Activated CD8-positive, alpha-beta T cell treated with anti-CD3 and anti-CD28 coated beads for 36 hours (primary cell): ENCODE measurements around the gene HOXD3. TPM values are rescaled to one million over a fixed set of nuclear protein-coding genes. Genes with fewer than 3 reads are reported as not detected.

Source experiments
- ATAC-seq: fragments of 200-7000 bp; cut with Tn5 transposase; one replicate; pipeline ENCODE4 v1.10.0; 2021; ENCODE audit warnings: mild to moderate bottlenecking, moderate library complexity
- CTCF ChIA-PET: fragments of 350-600 bp; sonication (Branson Sonifier 250); formaldehyde crosslinking; loops from one replicate; lab custom pipeline; 2021; ENCODE audit warnings: antibody characterized with exemption; lab: Charles Lee
- POLR2A ChIA-PET: fragments of 350-600 bp; sonication (Branson Sonifier 250); formaldehyde crosslinking; loops from one replicate; lab custom pipeline; 2021; ENCODE audit warnings: antibody characterized with exemption; lab: Charles Lee
- DNase-seq: peaks from one replicate; pipeline ENCODE4 v3.0.0-alpha.2; 2020
- H3K27ac Mint-ChIP-seq: one replicate; pipeline ENCODE4 v1.8.0; 2021; ENCODE audit warnings: mild to moderate bottlenecking, mixed read lengths
- H3K27me3 Mint-ChIP-seq: one replicate; pipeline ENCODE4 v1.8.0; 2021; ENCODE audit warnings: mixed read lengths
- H3K36me3 Mint-ChIP-seq: one replicate; pipeline ENCODE4 v1.8.0; 2021; ENCODE audit warnings: low read depth, mixed read lengths
- H3K4me1 Mint-ChIP-seq: one replicate; pipeline ENCODE4 v1.8.0; 2021; ENCODE audit warnings: low read depth, mixed read lengths
- H3K4me3 Mint-ChIP-seq: one replicate; pipeline ENCODE4 v1.8.0; 2021; ENCODE audit warnings: mild to moderate bottlenecking, moderate library complexity, mixed read lengths
- H3K9me3 Mint-ChIP-seq: one replicate; pipeline ENCODE4 v1.8.0; 2021; ENCODE audit warnings: mixed read lengths
- intact Hi-C: fragments of 100-400 bp; cut with micrococcal nuclease; formaldehyde crosslinking; loops from one replicate; pipeline ENCODE4 v1.10.0; 2022
- total RNA-seq, 2 experiments: library from RNA; stranded (reverse); gene quantifications; one replicate each; pipeline ENCODE4 v1.2.3, GENCODE V29; 2021
- TF ChIP-seq, protein P1 (sequence below): fragments of 200-600 bp; IDR thresholded peaks from one replicate; pipeline ENCODE4 v1.8.0; 2022; ENCODE audit warnings: antibody characterized with exemption, mild to moderate bottlenecking

The HOXD3 gene
- total RNA-seq, 2 experiments from 2014 or later: not detected

DNA sequence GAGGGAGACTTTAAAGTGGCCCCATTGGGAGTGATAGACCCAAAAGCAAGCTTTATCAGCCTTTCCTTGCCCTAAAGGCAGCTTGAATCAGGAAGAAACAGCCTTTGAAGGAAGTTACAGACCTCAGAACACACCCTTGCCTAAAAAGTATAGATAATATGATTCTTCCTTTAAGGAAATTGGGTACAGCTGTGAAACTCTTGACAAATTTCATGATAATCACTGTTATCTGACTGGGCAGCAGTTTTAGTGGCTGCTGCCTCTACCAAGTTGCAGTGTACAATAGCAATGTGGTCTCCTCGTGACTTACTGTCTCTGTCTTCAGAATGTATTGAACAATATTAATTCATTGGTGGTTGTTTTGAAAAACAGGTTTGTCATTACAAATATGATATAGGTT is 48.0 kb downstream of the HOXD3 start:
- CTCF ChIA-PET: interaction anchor here (1.5 kb wide), 1 partner anchor 250 kb away, joined by 3 read pairs; no protein-coding TSS in a partner anchor
- TF ChIP-seq, protein P1, sequence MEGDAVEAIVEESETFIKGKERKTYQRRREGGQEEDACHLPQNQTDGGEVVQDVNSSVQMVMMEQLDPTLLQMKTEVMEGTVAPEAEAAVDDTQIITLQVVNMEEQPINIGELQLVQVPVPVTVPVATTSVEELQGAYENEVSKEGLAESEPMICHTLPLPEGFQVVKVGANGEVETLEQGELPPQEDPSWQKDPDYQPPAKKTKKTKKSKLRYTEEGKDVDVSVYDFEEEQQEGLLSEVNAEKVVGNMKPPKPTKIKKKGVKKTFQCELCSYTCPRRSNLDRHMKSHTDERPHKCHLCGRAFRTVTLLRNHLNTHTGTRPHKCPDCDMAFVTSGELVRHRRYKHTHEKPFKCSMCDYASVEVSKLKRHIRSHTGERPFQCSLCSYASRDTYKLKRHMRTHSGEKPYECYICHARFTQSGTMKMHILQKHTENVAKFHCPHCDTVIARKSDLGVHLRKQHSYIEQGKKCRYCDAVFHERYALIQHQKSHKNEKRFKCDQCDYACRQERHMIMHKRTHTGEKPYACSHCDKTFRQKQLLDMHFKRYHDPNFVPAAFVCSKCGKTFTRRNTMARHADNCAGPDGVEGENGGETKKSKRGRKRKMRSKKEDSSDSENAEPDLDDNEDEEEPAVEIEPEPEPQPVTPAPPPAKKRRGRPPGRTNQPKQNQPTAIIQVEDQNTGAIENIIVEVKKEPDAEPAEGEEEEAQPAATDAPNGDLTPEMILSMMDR: no peak
- no peaks in the 10 kb centered on the region for H3K9me3 Mint-ChIP-seq
- H3K27ac Mint-ChIP-seq: no peak overlapping the region
- no peak for DNase-seq
- H3K4me3 Mint-ChIP-seq: no peak overlapping the region
- no peaks in the 10 kb centered on the region for H3K4me1 Mint-ChIP-seq
- no peaks in the 10 kb centered on the region for H3K36me3 Mint-ChIP-seq
- peaks cover 22% of the 10 kb centered on the region for H3K27me3 Mint-ChIP-seq
- intact Hi-C loops: no loop called here
- no peak for ATAC-seq
- POLR2A ChIA-PET: no interaction called here

DNA sequence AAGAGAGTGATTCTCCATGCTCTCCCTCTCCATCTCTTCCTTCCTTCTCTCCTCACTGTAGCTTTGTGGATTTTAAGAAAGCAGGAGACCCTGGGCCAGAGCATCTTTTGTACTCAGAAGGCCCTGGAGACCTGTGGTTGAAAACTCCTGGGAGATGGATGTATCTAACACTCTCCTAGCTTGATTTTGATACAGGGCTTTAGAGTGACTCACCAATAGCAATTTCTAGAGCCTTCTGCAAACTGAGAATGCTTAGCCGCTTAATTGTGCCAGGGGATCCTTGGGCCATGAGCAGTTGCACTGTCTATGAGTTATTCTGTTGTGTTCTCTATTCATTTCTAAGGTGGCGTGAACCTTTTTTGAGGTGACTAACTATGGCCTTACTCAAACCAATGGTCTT is 49.0 kb downstream of the HOXD3 start:
- intact Hi-C loops: no loop called here
- H3K4me1 Mint-ChIP-seq: no peaks in the 10 kb centered on the region
- DNase-seq: no peak
- no peak overlapping the region for H3K4me3 Mint-ChIP-seq
- H3K36me3 Mint-ChIP-seq: no peaks in the 10 kb centered on the region
- ChIA-PET POLR2A (no interaction called here), CTCF (no interaction called here)
- TF ChIP-seq, protein P1: no peak
- H3K27ac Mint-ChIP-seq: no peak overlapping the region
- ATAC-seq: no peak
- peaks cover 25% of the 10 kb centered on the region for H3K27me3 Mint-ChIP-seq
- H3K9me3 Mint-ChIP-seq: no peaks in the 10 kb centered on the region

DNA sequence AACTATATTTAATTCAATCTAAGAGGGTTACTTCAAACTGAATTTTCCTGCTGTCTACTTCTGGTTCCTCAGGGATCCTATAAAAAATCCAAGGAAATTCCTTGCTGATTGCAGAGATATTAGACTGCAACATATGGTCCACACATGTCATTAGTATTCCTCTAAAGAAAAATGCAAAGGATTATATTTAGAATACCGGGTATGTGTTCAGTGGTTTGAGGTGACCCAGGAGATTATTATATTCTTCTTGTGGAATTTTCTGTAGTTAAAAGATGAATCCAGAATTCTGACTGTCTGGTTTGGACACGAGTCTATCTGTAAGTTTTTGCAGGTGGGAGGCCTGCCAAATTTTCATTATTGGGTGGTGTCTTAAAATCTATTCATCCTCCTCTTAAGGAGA is 49.6 kb downstream of the HOXD3 start:
- TF ChIP-seq, protein P1: no peak
- CTCF ChIA-PET: no interaction called here
- Mint-ChIP-seq H3K4me1 (no peaks in the 10 kb centered on the region), H3K27me3 (peaks cover 29% of the 10 kb centered on the region), H3K9me3 (no peaks in the 10 kb centered on the region), H3K36me3 (no peaks in the 10 kb centered on the region), H3K27ac (no peak overlapping the region), H3K4me3 (no peak overlapping the region)
- POLR2A ChIA-PET: no interaction called here
- no peak for ATAC-seq
- intact Hi-C loops: no loop called here
- no peak for DNase-seq

DNA sequence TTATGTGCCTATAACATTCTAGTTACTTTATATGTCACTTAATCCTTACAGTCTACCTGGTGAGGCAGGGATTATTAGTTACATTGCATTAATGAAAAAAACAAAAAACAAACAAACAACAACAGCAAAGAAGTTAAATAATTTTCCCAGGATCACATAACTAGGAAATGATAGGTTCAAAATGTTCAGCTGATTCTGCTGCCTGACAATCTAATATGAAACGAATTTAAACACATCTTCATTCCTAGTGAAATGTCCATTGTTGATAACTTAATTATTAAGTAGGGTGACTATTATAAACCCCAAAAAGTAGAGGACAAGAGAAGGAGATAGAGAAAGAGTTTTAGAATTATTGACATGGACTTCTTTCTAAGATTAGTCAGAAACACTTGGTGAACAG is 54.0 kb downstream of the HOXD3 start:
- H3K27ac Mint-ChIP-seq: no peak overlapping the region
- ChIA-PET POLR2A (interaction anchor here (0.6 kb wide), 1 partner anchor 230 kb away, joined by 3 read pairs; no protein-coding TSS in a partner anchor), CTCF (interaction anchor here (1.1 kb wide), 1 partner anchor 244 kb away, joined by 3 read pairs; no protein-coding TSS in a partner anchor)
- no peak overlapping the region for H3K4me3 Mint-ChIP-seq
- intact Hi-C loops: no loop called here
- TF ChIP-seq, protein P1: no peak
- H3K36me3 Mint-ChIP-seq: no peaks in the 10 kb centered on the region
- no peaks in the 10 kb centered on the region for H3K4me1 Mint-ChIP-seq
- no peaks in the 10 kb centered on the region for H3K9me3 Mint-ChIP-seq
- ATAC-seq (no peak), DNase-seq (no peak)
- peaks cover 17% of the 10 kb centered on the region for H3K27me3 Mint-ChIP-seq

DNA sequence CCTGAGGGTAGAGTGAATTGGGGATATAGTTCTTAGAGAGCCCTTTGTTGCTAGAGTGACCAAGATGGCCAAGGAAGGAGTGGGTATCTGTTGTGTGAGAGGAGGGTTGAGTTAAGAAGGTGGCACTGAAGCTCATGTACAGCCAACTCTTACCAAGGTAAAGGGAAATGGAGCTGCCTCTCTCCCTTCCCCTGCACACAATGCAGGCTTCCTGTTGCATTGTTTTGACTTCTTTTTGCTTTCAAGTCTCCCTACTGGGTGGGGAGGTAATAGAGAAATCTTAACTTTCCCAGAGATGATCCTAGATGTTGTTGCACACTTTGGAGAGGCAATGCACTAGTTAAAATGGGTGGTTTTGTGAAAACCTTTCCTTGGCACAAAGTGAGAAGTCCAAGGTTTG is 55.2 kb downstream of the HOXD3 start:
- DNase-seq: no peak
- H3K4me1 Mint-ChIP-seq: no peaks in the 10 kb centered on the region
- TF ChIP-seq, protein P1: no peak
- POLR2A ChIA-PET: no interaction called here
- no peak for ATAC-seq
- no peaks in the 10 kb centered on the region for H3K36me3 Mint-ChIP-seq
- intact Hi-C loops: no loop called here
- H3K4me3 Mint-ChIP-seq: no peak overlapping the region
- H3K27me3 Mint-ChIP-seq: peaks cover 17% of the 10 kb centered on the region
- no peak overlapping the region for H3K27ac Mint-ChIP-seq
- no peaks in the 10 kb centered on the region for H3K9me3 Mint-ChIP-seq
- CTCF ChIA-PET: interaction anchor here (1.0 kb wide), 1 partner anchor 342 kb away, joined by 3 read pairs; no protein-coding TSS in a partner anchor
